Right lobe of liver (tissue), 4 donors: ENCODE results near the gene YARS1.

Experiments used
- CTCF ChIP-seq, 4 donors: fragments of 200-600 bp in 3 of 4; fragments of 450-650 bp in 1 of 4; IDR thresholded peaks; one replicate each; pipeline versions ENCODE4 v1.5.1 to v1.8.0; 2016 to 2022; ENCODE audit warnings: antibody characterized with exemption in 4 of 4, mild to moderate bottlenecking in 2 of 4
- POLR2A ChIP-seq: fragments of 450-650 bp; IDR thresholded peaks from one replicate; pipeline ENCODE4 v1.6.1; 2017; ENCODE audit warnings: antibody characterized with exemption, mild to moderate bottlenecking
- donor health status: DM: no; HTN: no; CAD: no.
- donor health status: DM: no; HTN: no; CAD: no.
- donor health status: DM: no; HTN: yes; CAD: no.

- TF ChIP-seq POLR2A (no peak), CTCF (IDR thresholded peaks at IDR 0.05) (no peak)
These were observed 42.7 kb downstream of the YARS1 start for GRCh38 chr1:32774464-32774808.
